ENCODE results near the gene ACTR3. TPM values are rescaled to one million over a fixed set of nuclear protein-coding genes. Genes with fewer than 3 reads are reported as not detected.

The ACTR3 gene
- total and polyA plus RNA-seq, 2 of the 8 experiments (the other 6 are each of a cell fraction or from before 2014, with no cell fraction given): 51.7 to 184 TPM

DNA sequence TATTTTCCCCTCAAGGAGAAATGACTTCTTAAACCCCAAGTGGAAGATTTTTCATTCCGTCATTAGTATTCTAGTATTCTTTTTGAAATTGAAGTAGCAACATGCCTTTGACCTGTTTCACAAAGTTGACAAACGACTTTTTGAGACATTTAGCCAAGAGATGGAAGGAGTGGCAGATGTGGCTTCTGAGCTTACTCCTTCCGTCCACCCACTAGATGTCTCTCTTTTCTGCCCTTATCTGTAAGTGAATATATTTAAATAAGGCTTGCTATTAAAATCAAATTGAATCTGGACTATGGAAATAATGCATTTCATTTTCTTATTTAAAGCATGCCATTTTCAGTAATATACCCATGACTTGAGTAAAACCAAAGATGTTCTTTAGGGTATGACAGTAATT is 74.1 kb downstream of the ACTR3 start:
- H3K9me3 ChIP-seq (ENCODE audit: insufficient read depth in 2 of 2, low read depth in 1 of 2, low read length in 1 of 2): no peaks in the 10 kb centered on the region
- no peaks in the 10 kb centered on the region for H3K4me1 ChIP-seq (replicated peaks in 1 of 4; ENCODE audit: control insufficient read depth in 3 of 4, insufficient read depth in 4 of 4, low read length in 3 of 4)
- ChIA-PET CTCF (ENCODE audit: partially characterized antibody) (interaction anchor here (0.8 kb wide), 1 partner anchor 75 kb away, joined by 3 read pairs; no protein-coding TSS in a partner anchor), POLR2A (ENCODE audit: partially characterized antibody) (interaction anchor here (0.7 to 1.0 kb wide), 2 partner anchors 72 to 132 kb away, joined by 3 read pairs; no protein-coding TSS in a partner anchor)
- no peaks in the 10 kb centered on the region for H3K79me1 ChIP-seq (ENCODE audit: low read depth, low read length)
- no peaks in the 10 kb centered on the region for H4K20me1 ChIP-seq (replicated peaks in 1 of 2; ENCODE audit: control insufficient read depth in 1 of 2, insufficient read depth in 2 of 2, low read length in 2 of 2)
- H4K5ac ChIP-seq (ENCODE audit: insufficient read length, low read depth, low read length): no peak overlapping the region
- H4K8ac ChIP-seq (ENCODE audit: extremely low read depth, insufficient read depth, low read length): no peak overlapping the region
- H2BK15ac ChIP-seq (ENCODE audit: low read length): no peak overlapping the region
- no peak overlapping the region for H2BK20ac ChIP-seq (ENCODE audit: low read length)
- H3K4ac ChIP-seq (replicated peaks; ENCODE audit: insufficient read length, low read depth, low read length): no peak overlapping the region
- TF ChIP-seq, protein P1, sequence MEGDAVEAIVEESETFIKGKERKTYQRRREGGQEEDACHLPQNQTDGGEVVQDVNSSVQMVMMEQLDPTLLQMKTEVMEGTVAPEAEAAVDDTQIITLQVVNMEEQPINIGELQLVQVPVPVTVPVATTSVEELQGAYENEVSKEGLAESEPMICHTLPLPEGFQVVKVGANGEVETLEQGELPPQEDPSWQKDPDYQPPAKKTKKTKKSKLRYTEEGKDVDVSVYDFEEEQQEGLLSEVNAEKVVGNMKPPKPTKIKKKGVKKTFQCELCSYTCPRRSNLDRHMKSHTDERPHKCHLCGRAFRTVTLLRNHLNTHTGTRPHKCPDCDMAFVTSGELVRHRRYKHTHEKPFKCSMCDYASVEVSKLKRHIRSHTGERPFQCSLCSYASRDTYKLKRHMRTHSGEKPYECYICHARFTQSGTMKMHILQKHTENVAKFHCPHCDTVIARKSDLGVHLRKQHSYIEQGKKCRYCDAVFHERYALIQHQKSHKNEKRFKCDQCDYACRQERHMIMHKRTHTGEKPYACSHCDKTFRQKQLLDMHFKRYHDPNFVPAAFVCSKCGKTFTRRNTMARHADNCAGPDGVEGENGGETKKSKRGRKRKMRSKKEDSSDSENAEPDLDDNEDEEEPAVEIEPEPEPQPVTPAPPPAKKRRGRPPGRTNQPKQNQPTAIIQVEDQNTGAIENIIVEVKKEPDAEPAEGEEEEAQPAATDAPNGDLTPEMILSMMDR (IDR thresholded peaks at IDR 0.05; ENCODE audit: control extremely low read depth in 1 of 3, insufficient read depth in 1 of 3, low read depth in 1 of 3, low read length in 3 of 3): peak in 1 of 3 experiments; percentile 11; a peak in 1 of 4 replicates
- no peak for TF ChIP-seq RNF2 (IDR thresholded peaks at IDR 0.05; ENCODE audit: borderline replicate concordance, low read depth, low read length, missing control alignments, poor library complexity, severe bottlenecking)
- no peak overlapping the region for H2BK12ac ChIP-seq (ENCODE audit: low read depth, low read length)
- no peaks in the 10 kb centered on the region for H3K79me2 ChIP-seq (ENCODE audit: control insufficient read depth in 1 of 2, insufficient read depth in 2 of 2, low read length in 2 of 2)
- no peak overlapping the region for H2BK5ac ChIP-seq (ENCODE audit: low read depth, low read length)
- DNase-seq (ENCODE audit: low read depth in 1 of 2, low spot score in 2 of 2) (no peak), FAIRE-seq (no peak)
- H3K4me3 ChIP-seq (ENCODE audit: extremely low read depth in 1 of 4, insufficient read depth in 2 of 4, low read depth in 3 of 4, low read length in 4 of 4): no peak overlapping the region
- H3K27ac ChIP-seq (ENCODE audit: low read depth, low read length): no peak overlapping the region
- H3K14ac ChIP-seq (ENCODE audit: insufficient read length): no peak overlapping the region
- H3K23ac ChIP-seq (ENCODE audit: insufficient read length): no peak overlapping the region
- H3K23me2 ChIP-seq (ENCODE audit: low read depth, low read length): no peaks in the 10 kb centered on the region
- no peak overlapping the region for H3K56ac ChIP-seq (replicated peaks; ENCODE audit: insufficient read length, low read depth, low read length)
- H3K4me2 ChIP-seq (ENCODE audit: insufficient read depth in 1 of 2, low read depth in 2 of 2, low read length in 2 of 2): no peak overlapping the region
- no peak overlapping the region for H3K18ac ChIP-seq (ENCODE audit: extremely low read depth, low read length)
- no peak overlapping the region for H2AFZ ChIP-seq (ENCODE audit: low read length)
- no peaks in the 10 kb centered on the region for H3K36me3 ChIP-seq (ENCODE audit: control insufficient read depth in 2 of 4, insufficient read depth in 4 of 4, low read length in 3 of 4)
- H3K9ac ChIP-seq (replicated peaks in 1 of 4; ENCODE audit: extremely low read depth in 1 of 4, low read depth in 3 of 4, low read length in 3 of 4): no peak overlapping the region
- H4K91ac ChIP-seq (replicated peaks; ENCODE audit: insufficient read length, low read length): no peak overlapping the region
- WGBS, 2 experiments (ENCODE audit: extremely low coverage in 1 of 2, insufficient coverage in 1 of 2, insufficient read length in 1 of 2, insufficient replicate concordance in 2 of 2, low coverage in 1 of 2, low lambda C conversion rate in 2 of 2, missing lambda C conversion rate in 1 of 2): 78% methylated on average over 3 of the region's 3 CpGs; no CpG with 5 or more reads in 1 of the 2 experiments
- no peaks in the 10 kb centered on the region for H3K27me3 ChIP-seq (replicated peaks in 1 of 4; ENCODE audit: control insufficient read depth in 3 of 4, extremely low read depth in 1 of 4, insufficient read depth in 3 of 4, low read length in 3 of 4)
- no peak overlapping the region for H2BK120ac ChIP-seq (replicated peaks; ENCODE audit: low read depth, low read length)
- H2AK5ac ChIP-seq (ENCODE audit: low read depth, low read length): no peak overlapping the region
